Measurements from ENCODE around the gene RFPL2.
"Not testable (repeated sequence)": the region's sequence is repeated elsewhere in the genome, so short reads cannot be mapped to it uniquely, and the experiment has no call there.

Gene RFPL2

GRCh38 chr22:32202539-32203180, 2.2 kb downstream of the RFPL2 start:
- DNase-seq (ENCODE audit: low read depth), result peak; percentile 18
- H3K4me3 ChIP-seq (ENCODE audit: low read depth, low read length), result peak overlapping the region; percentile 20
- peak; percentile 65 for TF ChIP-seq CTCF (IDR thresholded peaks at IDR 0.05; ENCODE audit: low read depth, low read length, missing control alignments)
- in situ Hi-C loops (cut with HindIII; ENCODE audit: low sequenced_read_pairs), result no loop called here

- in situ Hi-C loops (cut with HindIII; ENCODE audit: low sequenced_read_pairs), result no loop called here
- TF ChIP-seq CTCF (IDR thresholded peaks at IDR 0.05; ENCODE audit: low read depth, low read length, missing control alignments), result no peak
- no peak for DNase-seq (ENCODE audit: low read depth)
- H3K4me3 ChIP-seq (ENCODE audit: low read depth, low read length), result no peak overlapping the region
Measured at GRCh38 chr22:32202161-32202538, 2.7 kb downstream of the RFPL2 start.

- no peak overlapping the region for H3K4me3 ChIP-seq (ENCODE audit: low read depth, low read length)
- in situ Hi-C loops (cut with HindIII; ENCODE audit: low sequenced_read_pairs), result no loop called here
- DNase-seq (ENCODE audit: low read depth), result no peak
- TF ChIP-seq CTCF (IDR thresholded peaks at IDR 0.05; ENCODE audit: low read depth, low read length, missing control alignments), result no peak
Measured at GRCh38 chr22:32200752-32201151, 4.1 kb downstream of the RFPL2 start.

GRCh38 chr22:32199961-32200360, 4.9 kb downstream of the RFPL2 start:
- TF ChIP-seq CTCF (IDR thresholded peaks at IDR 0.05; ENCODE audit: low read depth, low read length, missing control alignments), result no peak
- in situ Hi-C loops (cut with HindIII; ENCODE audit: low sequenced_read_pairs), result no loop called here
- no peak overlapping the region for H3K4me3 ChIP-seq (ENCODE audit: low read depth, low read length)
- DNase-seq (ENCODE audit: low read depth), result no peak

GRCh38 chr22:32199341-32199740, 5.5 kb downstream of the RFPL2 start:
- no peak for DNase-seq (ENCODE audit: low read depth)
- in situ Hi-C loops (cut with HindIII; ENCODE audit: low sequenced_read_pairs), result no loop called here
- TF ChIP-seq CTCF (IDR thresholded peaks at IDR 0.05; ENCODE audit: low read depth, low read length, missing control alignments), result no peak
- no peak overlapping the region for H3K4me3 ChIP-seq (ENCODE audit: low read depth, low read length)

GRCh38 chr22:32197553-32198226, 7.2 kb downstream of the RFPL2 start:
- in situ Hi-C loops (cut with HindIII; ENCODE audit: low sequenced_read_pairs); H3K4me3 ChIP-seq (ENCODE audit: low read depth, low read length); DNase-seq (ENCODE audit: low read depth): not testable (repeated sequence)

- in situ Hi-C loops (cut with HindIII; ENCODE audit: low sequenced_read_pairs); H3K4me3 ChIP-seq (ENCODE audit: low read depth, low read length); DNase-seq (ENCODE audit: low read depth): not testable (repeated sequence)
Measured at GRCh38 chr22:32195900-32196299, 9.0 kb downstream of the RFPL2 start.

- in situ Hi-C loops (cut with HindIII; ENCODE audit: low sequenced_read_pairs); H3K4me3 ChIP-seq (ENCODE audit: low read depth, low read length); DNase-seq (ENCODE audit: low read depth): not testable (repeated sequence)
Measured at GRCh38 chr22:32193346-32193745, 11.5 kb downstream of the RFPL2 start.

- DNase-seq (ENCODE audit: low read depth); H3K4me3 ChIP-seq (ENCODE audit: low read depth, low read length); in situ Hi-C loops (cut with HindIII; ENCODE audit: low sequenced_read_pairs): not testable (repeated sequence)
Measured at GRCh38 chr22:32191021-32191420, 13.9 kb downstream of the RFPL2 start.
